PC-9 (cell line): ENCODE data around the gene PXDN. TPM values are rescaled to one million over a fixed set of nuclear protein-coding genes. Genes with fewer than 3 reads are reported as not detected.

ENCODE experiments used
- BruUV-seq: library from RNA; stranded (reverse); fragments of 400-500 nt; replicated peaks from 2 replicates; lab custom pipeline; 2021; lab: Mats Ljungman, UMichigan
- CTCF ChIA-PET: fragments of 300-600 bp; sonication (Branson Sonifier 250); formaldehyde crosslinking; loops from one replicate; lab custom pipeline; 2022; ENCODE audit warnings: antibody characterized with exemption; lab: Charles Lee
- POLR2A ChIA-PET: fragments of 300-600 bp; sonication (Branson Sonifier 250); formaldehyde crosslinking; loops from one replicate; lab custom pipeline; 2022; ENCODE audit warnings: antibody characterized with exemption; ENCODE audit not compliant: unreplicated experiment; lab: Charles Lee
- DNase-seq, 2 experiments: peaks; one replicate each; pipeline versions ENCODE4 v3.0.0 to v3.0.0-alpha.2; 2015 to 2022; ENCODE audit warnings: mixed read lengths in 1 of 2
- H2AFZ ChIP-seq: fragments of 200-600 bp; sonication (generic); 2 replicates; pipeline ENCODE4 v1.8.1; 2017; ENCODE audit warnings: antibody characterized with exemption
- H3F3A ChIP-seq: fragments of 200-600 bp; sonication (generic); 2 replicates; pipeline ENCODE4 v1.8.1; 2017; ENCODE audit warnings: antibody characterized with exemption, mild to moderate bottlenecking, low read depth; ENCODE audit not compliant: insufficient read depth
- H3K27ac ChIP-seq: fragments of 200-600 bp; sonication (generic); 2 replicates; pipeline ENCODE4 v1.6.1; 2016; ENCODE audit warnings: mixed run types
- H3K27me3 ChIP-seq: fragments of 200-600 bp; sonication (generic); 2 replicates; pipeline ENCODE4 v1.6.1; 2016; ENCODE audit warnings: low read depth, mixed run types; ENCODE audit not compliant: insufficient read depth
- H3K36me3 ChIP-seq: fragments of 200-600 bp; sonication (generic); 2 replicates; pipeline ENCODE4 v1.6.1; 2016; ENCODE audit warnings: low read depth, mixed run types
- H3K4me1 ChIP-seq: fragments of 200-600 bp; sonication (generic); replicated peaks from 2 replicates; pipeline ENCODE4 v1.6.1; 2016; ENCODE audit warnings: mixed run types; ENCODE audit not compliant: insufficient read depth
- H3K4me2 ChIP-seq: fragments of 200-600 bp; sonication (generic); 2 replicates; pipeline ENCODE4 v1.6.1; 2017; ENCODE audit warnings: mixed run types
- H3K4me3 ChIP-seq: fragments of 200-600 bp; sonication (generic); 2 replicates; pipeline ENCODE4 v1.6.1; 2016; ENCODE audit warnings: mixed run types
- H3K79me2 ChIP-seq: fragments of 200-600 bp; sonication (generic); 2 replicates; pipeline ENCODE4 v1.6.1; 2017; ENCODE audit warnings: low read depth, mixed run types
- H3K9me2 ChIP-seq: fragments of 200-600 bp; sonication (generic); 2 replicates; pipeline ENCODE4 v1.8.1; 2017; ENCODE audit warnings: mild to moderate bottlenecking; ENCODE audit not compliant: insufficient read depth
- H3K9me3 ChIP-seq: fragments of 200-600 bp; sonication (generic); 2 replicates; pipeline ENCODE4 v1.8.1; 2016; ENCODE audit warnings: low read depth; ENCODE audit not compliant: insufficient read depth
- H4K20me1 ChIP-seq: fragments of 200-600 bp; sonication (generic); 2 replicates; pipeline ENCODE4 v1.8.1; 2017; ENCODE audit not compliant: insufficient read depth
- CTCF ChIP-seq: fragments of 200-600 bp; sonication (generic); conservative IDR thresholded peaks from 2 replicates; pipeline ENCODE4 v1.6.1; 2017; ENCODE audit warnings: mixed run types, antibody characterized with exemption, mild to moderate bottlenecking, moderate library complexity
- EZH2 ChIP-seq: fragments of 200-600 bp; sonication (generic); IDR thresholded peaks from 2 replicates; pipeline ENCODE4 v1.8.0; 2017; ENCODE audit warnings: antibody characterized with exemption, low read depth
- intact Hi-C: fragments of 100-400 bp; cut with micrococcal nuclease; formaldehyde crosslinking; loops from one replicate; pipeline ENCODE4 v1.10.0; 2022; ENCODE audit not compliant: unreplicated experiment
- total RNA-seq: library from RNA; stranded (reverse); gene quantifications from 2 replicates; pipeline ENCODE4 v1.2.3, GENCODE V29; 2021

Gene PXDN
- total RNA-seq, 1 experiment from 2014 or later, result 91.1 TPM

GRCh38 chr2:1759611-1759930, 15.3 kb upstream of the PXDN start:
- Histone ChIP-seq H3K79me2 (no peaks in the 10 kb centered on the region), H3K4me1 (no peaks in the 10 kb centered on the region), H3K36me3 (no peaks in the 10 kb centered on the region), H3K9me3 (no peaks in the 10 kb centered on the region), H4K20me1 (no peaks in the 10 kb centered on the region), H3F3A (no peaks in the 10 kb centered on the region), H3K4me3 (no peak overlapping the region), H2AFZ (no peak overlapping the region), H3K9me2 (no peaks in the 10 kb centered on the region), H3K4me2 (no peak overlapping the region), H3K27me3 (peaks cover 42% of the 10 kb centered on the region), H3K27ac (no peak overlapping the region)
- no peak for DNase-seq
- TF ChIP-seq CTCF (no peak), EZH2 (no peak)
- no TSS peak for BruUV-seq
- POLR2A ChIA-PET, result no interaction called here
- CTCF ChIA-PET, result no interaction called here
- intact Hi-C loops, result no loop called here

DNA sequence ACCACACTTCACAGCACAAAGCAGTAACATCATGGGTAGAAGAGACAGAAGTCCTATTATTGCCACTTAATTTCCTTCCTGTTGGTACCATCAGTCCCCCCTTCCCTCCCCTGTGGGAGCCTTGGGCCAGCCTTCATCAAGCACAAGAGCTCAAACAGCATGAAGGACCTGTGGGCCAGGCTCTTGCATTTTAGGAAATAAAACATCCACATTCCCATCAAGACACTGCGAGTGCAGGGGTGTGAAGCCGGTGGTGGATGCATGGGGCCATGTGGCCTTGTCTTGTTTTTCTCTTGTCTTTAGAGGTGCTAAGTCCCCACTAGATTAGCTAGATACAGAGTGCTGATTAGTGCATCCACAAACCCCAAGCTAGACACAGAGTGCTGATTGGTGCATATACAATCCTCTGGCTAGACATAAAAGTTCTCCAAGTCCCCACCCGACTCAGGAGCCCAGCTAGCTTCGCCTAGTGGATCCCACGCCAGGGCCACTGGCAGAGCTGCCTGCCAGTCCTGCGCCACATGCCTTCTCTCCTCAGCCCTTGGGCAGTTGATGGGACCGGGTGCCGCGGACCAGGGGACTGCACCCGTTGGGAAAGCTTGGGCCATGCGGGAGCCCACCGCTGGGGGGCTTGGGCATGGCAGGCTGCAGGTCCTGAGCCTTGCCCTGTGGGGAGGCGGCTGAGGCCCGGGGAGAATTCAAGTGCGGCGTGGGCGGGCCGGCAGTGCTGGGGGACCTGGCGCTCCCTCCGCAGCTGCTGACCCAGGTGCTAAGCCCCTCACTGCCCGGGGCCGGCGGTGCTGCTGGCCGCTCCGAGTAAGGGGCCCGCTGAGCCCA, 14.7 kb upstream of the PXDN start:
- intact Hi-C loops, result no loop called here
- ChIA-PET CTCF (no interaction called here), POLR2A (no interaction called here)
- no peaks in the 10 kb centered on the region for H3K36me3 ChIP-seq
- H3K4me2 ChIP-seq, result no peak overlapping the region
- BruUV-seq, result no TSS peak
- H3K27me3 ChIP-seq, result peaks cover 48% of the 10 kb centered on the region
- no peaks in the 10 kb centered on the region for H3K9me2 ChIP-seq
- no peak overlapping the region for H3K27ac ChIP-seq
- DNase-seq, result peak in 1 of 2 experiments; percentile 8
- H2AFZ ChIP-seq, result no peak overlapping the region
- TF ChIP-seq EZH2 (no peak), CTCF (no peak)
- H3K9me3 ChIP-seq, result no peaks in the 10 kb centered on the region
- no peak overlapping the region for H3K4me3 ChIP-seq
- H3K79me2 ChIP-seq, result no peaks in the 10 kb centered on the region
- H4K20me1 ChIP-seq, result no peaks in the 10 kb centered on the region
- no peaks in the 10 kb centered on the region for H3K4me1 ChIP-seq
- no peaks in the 10 kb centered on the region for H3F3A ChIP-seq

- Histone ChIP-seq H3K9me3 (no peaks in the 10 kb centered on the region), H2AFZ (no peak overlapping the region), H3K27ac (no peak overlapping the region), H3K4me1 (no peaks in the 10 kb centered on the region), H3K4me2 (no peak overlapping the region), H3F3A (no peaks in the 10 kb centered on the region), H3K79me2 (no peaks in the 10 kb centered on the region), H3K4me3 (no peak overlapping the region), H3K27me3 (peaks cover 50% of the 10 kb centered on the region), H3K9me2 (no peaks in the 10 kb centered on the region), H4K20me1 (no peaks in the 10 kb centered on the region), H3K36me3 (no peaks in the 10 kb centered on the region)
- ChIA-PET CTCF (no interaction called here), POLR2A (no interaction called here)
- no peak for DNase-seq
- TF ChIP-seq EZH2 (no peak), CTCF (no peak)
- BruUV-seq, result no TSS peak
- intact Hi-C loops, result no loop called here
These were observed 13.9 kb upstream of the PXDN start for GRCh38 chr2:1758171-1758570.
